ENCODE measurements around the gene RAPGEF1. TPM values are rescaled to one million over a fixed set of nuclear protein-coding genes. Genes with fewer than 3 reads are reported as not detected.

RAPGEF1 gene
- total RNA-seq, 1 experiment from 2014 or later, result 55.6 TPM

DNA sequence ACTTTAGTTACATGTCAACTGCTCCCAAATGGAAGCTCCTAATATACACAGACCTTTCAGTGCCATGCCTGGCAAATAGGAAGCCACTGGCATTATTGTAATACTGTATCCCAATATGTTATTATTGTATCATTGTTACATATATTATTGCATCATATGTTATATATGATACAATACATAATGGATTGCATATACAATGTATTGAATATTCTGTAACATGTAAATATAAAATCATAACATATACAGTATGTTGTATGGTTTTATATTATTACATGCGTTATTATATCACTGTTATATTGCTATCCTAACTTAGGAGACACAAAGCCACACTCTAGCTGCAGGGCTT is 38.5 kb downstream of the RAPGEF1 start:
- Histone ChIP-seq H2BK15ac (ENCODE audit: low read depth, low read length) (no peak overlapping the region), H2BK120ac (ENCODE audit: low read depth, low read length, poor library complexity, severe bottlenecking) (no peak overlapping the region), H3K18ac (ENCODE audit: insufficient read length, low read depth, low read length) (no peak overlapping the region), H3K4me2 (ENCODE audit: insufficient read depth, insufficient read length, low read length) (peak overlapping the region; percentile 36), H2BK20ac (ENCODE audit: low read depth, low read length, poor library complexity, severe bottlenecking) (no peak overlapping the region), H3K4ac (ENCODE audit: low read depth, low read length) (no peak overlapping the region), H3K9ac (ENCODE audit: extremely low read depth, insufficient read length, low read length) (no peak overlapping the region), H3K14ac (ENCODE audit: insufficient read depth, low read length) (no peak overlapping the region), H3K56ac (ENCODE audit: insufficient read length, low read depth, low read length) (no peak overlapping the region), H2BK12ac (ENCODE audit: insufficient read length, low read depth, low read length) (no peak overlapping the region), H3K79me1 (ENCODE audit: insufficient read depth, low read depth, low read length, poor library complexity, severe bottlenecking) (no peaks in the 10 kb centered on the region), H4K91ac (ENCODE audit: insufficient read length, low read depth, low read length) (no peak overlapping the region), H4K8ac (replicated peaks; ENCODE audit: insufficient read length, low read depth, low read length) (no peak overlapping the region), H2AFZ (ENCODE audit: low read length) (no peak overlapping the region), H4K5ac (ENCODE audit: insufficient read length, low read depth, low read length) (no peak overlapping the region), H3K9me3 (ENCODE audit: control insufficient read depth, low read depth, low read length) (no peaks in the 10 kb centered on the region), H4K20me1 (ENCODE audit: control insufficient read depth, insufficient read depth, insufficient read length) (no peaks in the 10 kb centered on the region), H2AK5ac (ENCODE audit: insufficient read length, low read length) (no peak overlapping the region), H3K23ac (ENCODE audit: insufficient read length, low read depth, low read length) (no peak overlapping the region), H3K27ac (ENCODE audit: insufficient read length, low read depth, low read length) (peak overlapping the region; percentile 81), H3K79me2 (ENCODE audit: insufficient read depth, low read length) (peaks cover 10% of the 10 kb centered on the region; the same call in 1 of the 2 replicates), H3K23me2 (ENCODE audit: insufficient read length, low read depth, low read length, poor library complexity, severe bottlenecking) (no peaks in the 10 kb centered on the region), H2BK5ac (ENCODE audit: insufficient read length, low read length) (no peak overlapping the region), H3K4me1 (ENCODE audit: insufficient read depth, low read length) (peaks cover 8% of the 10 kb centered on the region; the same call in 1 of the 2 replicates), H3T11ph (ENCODE audit: low read length) (no peak overlapping the region), H3K27me3 (ENCODE audit: insufficient read depth, low read length) (no peaks in the 10 kb centered on the region)
- Mint-ChIP-seq H3K27ac (no peak overlapping the region), H3K4me3 (no peak overlapping the region), H3K27me3 (ENCODE audit: low read depth) (no peaks in the 10 kb centered on the region), H3K9me3 (no peaks in the 10 kb centered on the region; a peak in 1 of 5 replicates), H3K36me3 (ENCODE audit: insufficient read depth in 1 of 3, low read depth in 3 of 3) (no peaks in the 10 kb centered on the region; a peak in 1 of 7 replicates), H3K4me1 (peaks cover 70 to 81% of the 10 kb centered on the region in 2 experiments)
- WGBS (ENCODE audit: extremely low coverage, insufficient read length, low lambda C conversion rate), result no CpG with 5 or more reads among the region's 1 CpG
- no peak for DNase-seq
- TF ChIP-seq, protein P1, sequence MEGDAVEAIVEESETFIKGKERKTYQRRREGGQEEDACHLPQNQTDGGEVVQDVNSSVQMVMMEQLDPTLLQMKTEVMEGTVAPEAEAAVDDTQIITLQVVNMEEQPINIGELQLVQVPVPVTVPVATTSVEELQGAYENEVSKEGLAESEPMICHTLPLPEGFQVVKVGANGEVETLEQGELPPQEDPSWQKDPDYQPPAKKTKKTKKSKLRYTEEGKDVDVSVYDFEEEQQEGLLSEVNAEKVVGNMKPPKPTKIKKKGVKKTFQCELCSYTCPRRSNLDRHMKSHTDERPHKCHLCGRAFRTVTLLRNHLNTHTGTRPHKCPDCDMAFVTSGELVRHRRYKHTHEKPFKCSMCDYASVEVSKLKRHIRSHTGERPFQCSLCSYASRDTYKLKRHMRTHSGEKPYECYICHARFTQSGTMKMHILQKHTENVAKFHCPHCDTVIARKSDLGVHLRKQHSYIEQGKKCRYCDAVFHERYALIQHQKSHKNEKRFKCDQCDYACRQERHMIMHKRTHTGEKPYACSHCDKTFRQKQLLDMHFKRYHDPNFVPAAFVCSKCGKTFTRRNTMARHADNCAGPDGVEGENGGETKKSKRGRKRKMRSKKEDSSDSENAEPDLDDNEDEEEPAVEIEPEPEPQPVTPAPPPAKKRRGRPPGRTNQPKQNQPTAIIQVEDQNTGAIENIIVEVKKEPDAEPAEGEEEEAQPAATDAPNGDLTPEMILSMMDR (conservative IDR thresholded peaks at IDR 0.05), result no peak

Data from H9 (cell line).